ENCODE data around the gene SGCE.

SGCE gene

DNA sequence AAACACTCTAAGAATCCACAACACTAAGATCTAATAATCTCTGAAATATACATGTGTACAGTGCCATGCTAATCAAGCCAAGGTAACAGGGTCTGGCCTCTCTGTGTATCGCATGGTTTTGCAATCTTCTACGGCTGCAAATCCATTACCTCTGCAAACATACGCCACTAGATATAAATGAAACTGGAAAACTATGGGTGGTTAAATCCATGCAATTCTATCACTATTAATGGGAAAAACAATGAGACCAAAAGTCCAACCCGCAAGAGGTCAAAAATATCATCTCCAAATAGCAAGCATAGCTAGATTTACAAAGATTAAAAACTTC lies 23.0 kb downstream of the SGCE start:
- no peaks in the 10 kb centered on the region for H3K27me3 ChIP-seq (ENCODE audit: control insufficient read depth in 1 of 2, insufficient read depth in 1 of 2, low read length in 2 of 2)
- H3K36me3 ChIP-seq (ENCODE audit: control insufficient read depth in 1 of 2, insufficient read depth in 2 of 2, low read depth in 1 of 2, low read length in 2 of 2) = peaks cover 0 to 3% of the 10 kb centered on the region in 2 experiments
- H3K14ac ChIP-seq (ENCODE audit: low read length in 2 of 2) = no peak overlapping the region
- no peak overlapping the region for H4K8ac ChIP-seq (ENCODE audit: low read length)
- H3K23ac ChIP-seq (ENCODE audit: low read length in 2 of 2) = no peak overlapping the region
- no peaks in the 10 kb centered on the region for H3K9me3 ChIP-seq (ENCODE audit: control insufficient read depth, low read length)
- DNase-seq = no peak
- no peak overlapping the region for H4K91ac ChIP-seq (ENCODE audit: low read length)
- H3K4me3 ChIP-seq (ENCODE audit: insufficient read depth in 1 of 2, low read depth in 1 of 2, low read length in 2 of 2) = no peak overlapping the region
- H2BK15ac ChIP-seq (ENCODE audit: low read depth, poor library complexity, severe bottlenecking) = no peak overlapping the region
- H3K4me2 ChIP-seq (ENCODE audit: low read length, poor library complexity, severe bottlenecking) = no peak overlapping the region
- H2BK120ac ChIP-seq (ENCODE audit: low read depth, low read length) = no peak overlapping the region
- H3K9ac ChIP-seq (ENCODE audit: low read length) = peak overlapping the region; percentile 63
- H2AK5ac ChIP-seq (ENCODE audit: low read length, severe bottlenecking) = no peak overlapping the region
- H2BK5ac ChIP-seq (ENCODE audit: low read depth, low read length, poor library complexity, severe bottlenecking) = no peak overlapping the region
- peaks cover 13% of the 10 kb centered on the region for H3K79me1 ChIP-seq (replicated peaks; ENCODE audit: low read length, poor library complexity, severe bottlenecking)
- no peak overlapping the region for H2AFZ ChIP-seq (ENCODE audit: low read depth, low read length)
- no peak overlapping the region for H3K18ac ChIP-seq (ENCODE audit: low read depth in 1 of 2, low read length in 2 of 2)
- no peak overlapping the region for H3K4ac ChIP-seq (ENCODE audit: low read depth in 1 of 2, low read length in 2 of 2)
- WGBS = 100% methylated on average over 1 of the region's 4 CpGs
- no peaks in the 10 kb centered on the region for H3K4me1 ChIP-seq (ENCODE audit: control insufficient read depth, insufficient read depth, low read depth, low read length)
- H2BK12ac ChIP-seq (ENCODE audit: low read length in 2 of 2) = no peak overlapping the region
- no peak overlapping the region for H3K27ac ChIP-seq (ENCODE audit: low read length, poor library complexity, severe bottlenecking)

GRCh38 chr7:94632338-94633013 lies 23.5 kb downstream of the SGCE start:
- Histone ChIP-seq H3K4ac (ENCODE audit: low read depth in 1 of 2, low read length in 2 of 2) (no peak overlapping the region), H3K27ac (ENCODE audit: low read length, poor library complexity, severe bottlenecking) (peak overlapping the region; percentile 37), H3K9me3 (ENCODE audit: control insufficient read depth, low read length) (no peaks in the 10 kb centered on the region), H2BK15ac (ENCODE audit: low read depth, poor library complexity, severe bottlenecking) (no peak overlapping the region), H3K36me3 (ENCODE audit: control insufficient read depth in 1 of 2, insufficient read depth in 2 of 2, low read depth in 1 of 2, low read length in 2 of 2) (peaks cover 0 to 2% of the 10 kb centered on the region in 2 experiments), H3K27me3 (ENCODE audit: control insufficient read depth in 1 of 2, insufficient read depth in 1 of 2, low read length in 2 of 2) (no peaks in the 10 kb centered on the region), H2BK5ac (ENCODE audit: low read depth, low read length, poor library complexity, severe bottlenecking) (no peak overlapping the region), H2BK12ac (ENCODE audit: low read length in 2 of 2) (no peak overlapping the region), H3K14ac (ENCODE audit: low read length in 2 of 2) (no peak overlapping the region), H2BK120ac (ENCODE audit: low read depth, low read length) (no peak overlapping the region), H3K9ac (ENCODE audit: low read length) (peak overlapping the region; percentile 63), H2AFZ (ENCODE audit: low read depth, low read length) (no peak overlapping the region), H4K8ac (ENCODE audit: low read length) (no peak overlapping the region), H4K91ac (ENCODE audit: low read length) (no peak overlapping the region), H3K4me2 (ENCODE audit: low read length, poor library complexity, severe bottlenecking) (peak overlapping the region; percentile 21), H3K23ac (ENCODE audit: low read length in 2 of 2) (no peak overlapping the region), H3K4me1 (ENCODE audit: control insufficient read depth, insufficient read depth, low read depth, low read length) (no peaks in the 10 kb centered on the region), H3K4me3 (ENCODE audit: insufficient read depth in 1 of 2, low read depth in 1 of 2, low read length in 2 of 2) (no peak overlapping the region), H2AK5ac (ENCODE audit: low read length, severe bottlenecking) (no peak overlapping the region), H3K79me1 (replicated peaks; ENCODE audit: low read length, poor library complexity, severe bottlenecking) (peaks cover 9% of the 10 kb centered on the region), H3K18ac (ENCODE audit: low read depth in 1 of 2, low read length in 2 of 2) (peak overlapping the region in 1 of 2 experiments; percentile 21)
- 50% methylated on average over 4 of the region's 5 CpGs for WGBS
- DNase-seq = peak; percentile 54

DNA sequence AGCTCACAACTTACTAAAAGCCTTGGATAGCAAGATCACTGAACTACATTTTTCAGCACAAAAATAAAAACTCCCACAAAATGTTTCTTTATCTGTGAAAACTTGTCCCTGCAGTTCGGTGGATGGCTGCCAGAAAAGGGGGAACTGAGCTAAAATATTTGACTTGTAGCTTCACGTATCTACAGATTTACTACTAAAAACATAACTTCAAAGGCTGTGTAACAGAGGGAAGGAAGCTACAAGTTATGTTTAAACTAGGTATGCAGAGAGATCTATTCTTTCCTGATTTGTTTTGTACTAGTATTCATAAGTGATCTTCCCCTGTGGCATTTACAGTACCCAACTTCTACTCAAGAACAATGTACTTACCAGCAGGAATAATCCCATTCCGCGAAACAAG lies 25.1 kb downstream of the SGCE start:
- Histone ChIP-seq H3K18ac (ENCODE audit: low read depth in 1 of 2, low read length in 2 of 2) (no peak overlapping the region), H3K36me3 (ENCODE audit: control insufficient read depth in 1 of 2, insufficient read depth in 2 of 2, low read depth in 1 of 2, low read length in 2 of 2) (peaks cover 0 to 6% of the 10 kb centered on the region in 2 experiments)

GRCh38 chr7:94623820-94624219 lies 32.1 kb downstream of the SGCE start:
- no peak overlapping the region for H2BK120ac ChIP-seq (ENCODE audit: low read depth, low read length)
- peaks cover 2% of the 10 kb centered on the region for H3K79me1 ChIP-seq (replicated peaks; ENCODE audit: low read length, poor library complexity, severe bottlenecking)
- no peak overlapping the region for H2AK5ac ChIP-seq (ENCODE audit: low read length, severe bottlenecking)
- H3K9me3 ChIP-seq (ENCODE audit: control insufficient read depth, low read length) = no peaks in the 10 kb centered on the region
- no peak overlapping the region for H4K91ac ChIP-seq (ENCODE audit: low read length)
- H3K4ac ChIP-seq (ENCODE audit: low read depth in 1 of 2, low read length in 2 of 2) = no peak overlapping the region
- H3K18ac ChIP-seq (ENCODE audit: low read depth in 1 of 2, low read length in 2 of 2) = no peak overlapping the region
- no peak overlapping the region for H2BK12ac ChIP-seq (ENCODE audit: low read length in 2 of 2)
- no peak overlapping the region for H2AFZ ChIP-seq (ENCODE audit: low read depth, low read length)
- no peak overlapping the region for H3K14ac ChIP-seq (ENCODE audit: low read length in 2 of 2)
- WGBS = 91% methylated on average over 3 of the region's 3 CpGs
- no peak overlapping the region for H2BK5ac ChIP-seq (ENCODE audit: low read depth, low read length, poor library complexity, severe bottlenecking)
- peaks cover 2% of the 10 kb centered on the region for H3K4me1 ChIP-seq (ENCODE audit: control insufficient read depth, insufficient read depth, low read depth, low read length)
- H3K27me3 ChIP-seq (ENCODE audit: control insufficient read depth in 1 of 2, insufficient read depth in 1 of 2, low read length in 2 of 2) = no peaks in the 10 kb centered on the region
- H3K9ac ChIP-seq (ENCODE audit: low read length) = no peak overlapping the region
- no peak overlapping the region for H4K8ac ChIP-seq (ENCODE audit: low read length)
- H3K4me3 ChIP-seq (ENCODE audit: insufficient read depth in 1 of 2, low read depth in 1 of 2, low read length in 2 of 2) = no peak overlapping the region
- H3K4me2 ChIP-seq (ENCODE audit: low read length, poor library complexity, severe bottlenecking) = no peak overlapping the region
- DNase-seq = no peak
- H3K36me3 ChIP-seq (ENCODE audit: control insufficient read depth in 1 of 2, insufficient read depth in 2 of 2, low read depth in 1 of 2, low read length in 2 of 2) = peaks cover 0 to 20% of the 10 kb centered on the region in 2 experiments
- no peak overlapping the region for H3K27ac ChIP-seq (ENCODE audit: low read length, poor library complexity, severe bottlenecking)
- no peak overlapping the region for H3K23ac ChIP-seq (ENCODE audit: low read length in 2 of 2)
- no peak overlapping the region for H2BK15ac ChIP-seq (ENCODE audit: low read depth, poor library complexity, severe bottlenecking)

More for the DNA sequence above, 25.1 kb downstream of the SGCE start:
- Histone ChIP-seq H2AFZ (ENCODE audit: low read depth, low read length) (no peak overlapping the region), H3K9me3 (ENCODE audit: control insufficient read depth, low read length) (no peaks in the 10 kb centered on the region), H2BK15ac (ENCODE audit: low read depth, poor library complexity, severe bottlenecking) (no peak overlapping the region), H3K23ac (ENCODE audit: low read length in 2 of 2) (no peak overlapping the region), H3K4ac (ENCODE audit: low read depth in 1 of 2, low read length in 2 of 2) (no peak overlapping the region), H2BK120ac (ENCODE audit: low read depth, low read length) (no peak overlapping the region), H3K27me3 (ENCODE audit: control insufficient read depth in 1 of 2, insufficient read depth in 1 of 2, low read length in 2 of 2) (no peaks in the 10 kb centered on the region), H3K14ac (ENCODE audit: low read length in 2 of 2) (no peak overlapping the region), H3K4me1 (ENCODE audit: control insufficient read depth, insufficient read depth, low read depth, low read length) (no peaks in the 10 kb centered on the region), H3K27ac (ENCODE audit: low read length, poor library complexity, severe bottlenecking) (no peak overlapping the region), H3K4me2 (ENCODE audit: low read length, poor library complexity, severe bottlenecking) (no peak overlapping the region), H2BK5ac (ENCODE audit: low read depth, low read length, poor library complexity, severe bottlenecking) (no peak overlapping the region), H2AK5ac (ENCODE audit: low read length, severe bottlenecking) (no peak overlapping the region), H4K8ac (ENCODE audit: low read length) (no peak overlapping the region), H4K91ac (ENCODE audit: low read length) (no peak overlapping the region), H3K4me3 (ENCODE audit: insufficient read depth in 1 of 2, low read depth in 1 of 2, low read length in 2 of 2) (no peak overlapping the region), H3K9ac (ENCODE audit: low read length) (no peak overlapping the region), H2BK12ac (ENCODE audit: low read length in 2 of 2) (no peak overlapping the region), H3K79me1 (replicated peaks; ENCODE audit: low read length, poor library complexity, severe bottlenecking) (peaks cover 4% of the 10 kb centered on the region)
- no peak for DNase-seq
- WGBS = no CpG with 5 or more reads among the region's 4 CpGs

Measured in mesenchymal stem cell (in vitro differentiated cells and primary cell).